K562 (cell line): ENCODE data around the gene ADCY9. TPM values are rescaled to one million over a fixed set of nuclear protein-coding genes. Genes with fewer than 3 reads are reported as not detected.
A peak's percentile ranks its signal among the peaks of the same experiment; 100 is the strongest.

Experiments used
- BRF2 ChIP-seq: IDR thresholded peaks from 3 replicates; pipeline ENCODE4 v1.6.1; 2011; ENCODE audit warnings: borderline replicate concordance, mild to moderate bottlenecking; ENCODE audit not compliant: insufficient read length, insufficient read depth
- CTBP1 ChIP-seq: fragments of 450-650 bp; IDR thresholded peaks from 2 replicates; pipeline ENCODE4 v1.6.1; 2016; ENCODE audit warnings: borderline replicate concordance
- ELF4 ChIP-seq: fragments of 450-650 bp; formaldehyde crosslinking; IDR thresholded peaks from 2 replicates; pipeline ENCODE4 v1.4.0; 2022; ENCODE audit warnings: missing genetic modification characterization
- L3MBTL2 ChIP-seq: fragments of 450-650 bp; IDR thresholded peaks from 2 replicates; pipeline ENCODE4 v1.6.1; 2016; ENCODE audit warnings: mild to moderate bottlenecking, moderate library complexity
- NCOA4 ChIP-seq: fragments of 450-650 bp; IDR thresholded peaks from 2 replicates; pipeline ENCODE4 v1.6.1; 2018; ENCODE audit warnings: mild to moderate bottlenecking; ENCODE audit not compliant: partially characterized antibody
- RBM17 ChIP-seq: fragments of 200-400 bp; formaldehyde crosslinking; IDR thresholded peaks from 2 replicates; pipeline ENCODE4 v1.6.1; 2017; ENCODE audit warnings: low read depth, mild to moderate bottlenecking, low read length, borderline replicate concordance
- REST ChIP-seq, 2 experiments: fragments of 450-650 bp; formaldehyde crosslinking in 1 of 2; IDR thresholded peaks; 2 replicates each; pipeline versions ENCODE4 v1.4.0 to v1.6.1; 2014 to 2020; ENCODE audit warnings: mild to moderate bottlenecking in 2 of 2, borderline replicate concordance in 1 of 2, low read depth in 1 of 2
- SLC30A9 ChIP-seq: fragments of 250-450 bp; sonication (Bioruptor Pico); IDR thresholded peaks from 2 replicates; pipeline ENCODE4 v1.8.0; 2022; ENCODE audit warnings: mild to moderate bottlenecking, moderate library complexity
- SOX6 ChIP-seq: fragments of 450-650 bp; IDR thresholded peaks from 2 replicates; pipeline ENCODE4 v1.6.1; 2014; ENCODE audit warnings: mild to moderate bottlenecking
- UBTF ChIP-seq, 2 experiments: IDR thresholded peaks; 2 replicates each; pipeline ENCODE4 v1.6.1; 2012; ENCODE audit warnings: improper control_type of control experiment in 2 of 2, low read depth in 2 of 2, low read length in 2 of 2, borderline replicate concordance in 1 of 2
- ZFP36 ChIP-seq: fragments of 150-350 bp; IDR thresholded peaks from 2 replicates; pipeline ENCODE4 v1.6.1; 2018; ENCODE audit warnings: low read length, low read depth; ENCODE audit not compliant: partially characterized antibody
- ZNF143 ChIP-seq: sonication (generic); formaldehyde crosslinking; IDR thresholded peaks from 2 replicates; pipeline ENCODE4 v1.9.0; 2022; ENCODE audit warnings: mild to moderate bottlenecking, missing genetic modification reagents
- ZNF3 ChIP-seq: fragments of 250-450 bp; sonication (Bioruptor Pico); IDR thresholded peaks from 2 replicates; pipeline ENCODE4 v1.5.0; 2021; ENCODE audit warnings: mild to moderate bottlenecking, moderate library complexity
- polyA plus RNA-seq, 8 experiments: library from polyadenylated mRNA; depleted of rRNA in 4 of 8; stranded (reverse) in 5 of 8; unstranded in 3 of 8; fragments of >200 nt; fragmentation: Nextera tagmentation in 2 of 8; fragmentation: Illumina TruSeq in 1 of 8; extraction: Ambion mirVana in 2 of 8; extraction: Trizol in 1 of 8; gene quantifications; 2 replicates each; pipeline versions ENCODE4 v1.2.1 to v1.2.3, GENCODE V29; 2011 to 2014; ENCODE audit warnings: inconsistent platforms in 1 of 8, missing spikeins in 1 of 8
- total RNA-seq, 7 experiments: library from RNA; depleted of rRNA in 6 of 7; stranded (reverse); fragments of >200 nt in 6 of 7; fragmentation: Illumina TruSeq in 2 of 7; extraction: Trizol in 2 of 7; gene quantifications; 2 replicates each; pipeline versions ENCODE4 v1.2.1 to v1.2.3, GENCODE V29; 2011 to 2021; ENCODE audit warnings: low replicate concordance in 1 of 7

ADCY9 gene
- total and polyA plus RNA-seq, 9 of the 15 experiments (the other 6 are each of a cell fraction or from before 2014, with no cell fraction given), result 0.03 to 0.29 (median 0.17) TPM

- TF ChIP-seq REST (IDR thresholded peaks at IDR 0.05; ENCODE audit: borderline replicate concordance), result no peak
- no peak for TF ChIP-seq REST (CRISPR knock-in tag; IDR thresholded peaks at IDR 0.05; ENCODE audit: low read depth)
- TF ChIP-seq L3MBTL2, result no peak
- TF ChIP-seq ZFP36, result peak; percentile 12
- TF ChIP-seq BRF2, result no peak
- TF ChIP-seq ZNF3 (CRISPR knock-in tag), result no peak
- TF ChIP-seq UBTF (IDR thresholded peaks at IDR 0.05; ENCODE audit: borderline replicate concordance in 1 of 2, low read depth in 2 of 2, low read length in 2 of 2), result 0 out of 4 replicates have a peak, but pooled peaks have one; percentile 39 to 40
- no peak for TF ChIP-seq ELF4
- TF ChIP-seq ZNF143 (CRISPR knock-in tag), result no peak
- TF ChIP-seq NCOA4, result no peak
- TF ChIP-seq SOX6, result no peak
- no peak for TF ChIP-seq RBM17
- 0 out of 2 replicates have a peak, but pooled peaks have one; percentile 13 for TF ChIP-seq CTBP1
- no peak for TF ChIP-seq SLC30A9 (CRISPR knock-in tag)
Observed at GRCh38 chr16:4115209-4115948, 863 bp downstream of the ADCY9 start (continued).
